ENCODE results near the gene NLRP3.
"Not testable (repeated sequence)": the region's sequence is repeated elsewhere in the genome, so short reads cannot be mapped to it uniquely, and the experiment has no call there.

The NLRP3 gene

DNA sequence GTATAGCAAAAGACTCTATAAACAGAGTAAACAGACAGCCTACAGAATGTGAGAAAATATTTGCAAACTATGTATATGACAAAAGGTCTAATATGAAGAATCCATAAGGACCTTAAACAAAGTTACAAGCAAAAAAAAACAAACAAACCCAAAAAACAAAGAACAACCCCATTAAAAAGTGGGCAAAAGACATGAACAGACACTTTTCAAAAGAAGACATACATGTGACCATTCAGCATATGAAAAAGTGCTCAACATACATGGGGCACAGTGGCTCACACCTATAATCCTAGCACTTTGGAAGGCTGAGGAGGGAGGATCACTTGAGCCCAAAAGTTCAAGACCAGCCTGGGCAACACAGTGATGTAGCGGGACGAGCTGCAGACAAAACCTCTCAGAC, 59.8 kb downstream of the NLRP3 start:
- no peak for DNase-seq (ENCODE audit: low read depth, low spot score)
- in situ Hi-C loops (cut with HindIII; ENCODE audit: low sequenced_read_pairs): no loop called here
- TF ChIP-seq, protein P1, sequence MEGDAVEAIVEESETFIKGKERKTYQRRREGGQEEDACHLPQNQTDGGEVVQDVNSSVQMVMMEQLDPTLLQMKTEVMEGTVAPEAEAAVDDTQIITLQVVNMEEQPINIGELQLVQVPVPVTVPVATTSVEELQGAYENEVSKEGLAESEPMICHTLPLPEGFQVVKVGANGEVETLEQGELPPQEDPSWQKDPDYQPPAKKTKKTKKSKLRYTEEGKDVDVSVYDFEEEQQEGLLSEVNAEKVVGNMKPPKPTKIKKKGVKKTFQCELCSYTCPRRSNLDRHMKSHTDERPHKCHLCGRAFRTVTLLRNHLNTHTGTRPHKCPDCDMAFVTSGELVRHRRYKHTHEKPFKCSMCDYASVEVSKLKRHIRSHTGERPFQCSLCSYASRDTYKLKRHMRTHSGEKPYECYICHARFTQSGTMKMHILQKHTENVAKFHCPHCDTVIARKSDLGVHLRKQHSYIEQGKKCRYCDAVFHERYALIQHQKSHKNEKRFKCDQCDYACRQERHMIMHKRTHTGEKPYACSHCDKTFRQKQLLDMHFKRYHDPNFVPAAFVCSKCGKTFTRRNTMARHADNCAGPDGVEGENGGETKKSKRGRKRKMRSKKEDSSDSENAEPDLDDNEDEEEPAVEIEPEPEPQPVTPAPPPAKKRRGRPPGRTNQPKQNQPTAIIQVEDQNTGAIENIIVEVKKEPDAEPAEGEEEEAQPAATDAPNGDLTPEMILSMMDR (IDR thresholded peaks at IDR 0.05; ENCODE audit: low read depth, low read length): no peak
- H3K4me3 ChIP-seq (ENCODE audit: low read depth, low read length): no peak overlapping the region

DNA sequence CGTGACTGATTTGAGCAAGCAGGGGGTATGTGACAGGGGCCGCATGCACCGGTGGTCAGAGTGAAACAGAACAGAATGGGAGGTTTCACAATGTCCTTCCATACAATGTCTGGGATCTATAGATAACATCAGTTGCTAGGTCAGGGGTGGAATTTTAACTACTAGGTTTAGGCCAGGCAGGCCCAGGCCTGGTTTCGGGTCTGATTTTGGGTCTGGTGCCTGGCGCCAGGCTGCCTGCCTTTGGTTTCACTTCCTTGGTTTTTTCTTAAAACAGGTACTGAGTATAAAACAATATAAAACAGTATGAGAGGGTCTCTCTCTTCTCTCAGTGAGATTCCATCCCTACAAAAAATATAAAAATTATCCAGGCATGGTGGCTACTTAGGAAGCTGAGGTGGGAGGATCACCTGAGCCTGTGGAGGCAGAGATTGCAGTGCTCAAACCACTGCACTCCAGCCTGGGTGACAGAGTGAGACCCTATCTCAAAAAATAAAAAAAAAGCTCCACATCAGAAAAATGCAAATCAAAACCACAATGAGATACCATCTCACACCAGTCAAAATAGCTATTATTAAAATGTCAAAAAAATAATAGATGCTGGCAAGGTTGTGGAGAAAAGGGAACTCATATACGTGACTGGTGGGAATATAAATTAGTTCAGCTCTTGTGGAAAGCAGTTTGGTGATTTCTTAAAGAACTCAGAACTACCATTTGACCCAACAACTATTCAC, 60.5 kb downstream of the NLRP3 start:
- H3K4me3 ChIP-seq (ENCODE audit: low read depth, low read length); in situ Hi-C loops (cut with HindIII; ENCODE audit: low sequenced_read_pairs); DNase-seq (ENCODE audit: low read depth, low spot score): not testable (repeated sequence)

DNA sequence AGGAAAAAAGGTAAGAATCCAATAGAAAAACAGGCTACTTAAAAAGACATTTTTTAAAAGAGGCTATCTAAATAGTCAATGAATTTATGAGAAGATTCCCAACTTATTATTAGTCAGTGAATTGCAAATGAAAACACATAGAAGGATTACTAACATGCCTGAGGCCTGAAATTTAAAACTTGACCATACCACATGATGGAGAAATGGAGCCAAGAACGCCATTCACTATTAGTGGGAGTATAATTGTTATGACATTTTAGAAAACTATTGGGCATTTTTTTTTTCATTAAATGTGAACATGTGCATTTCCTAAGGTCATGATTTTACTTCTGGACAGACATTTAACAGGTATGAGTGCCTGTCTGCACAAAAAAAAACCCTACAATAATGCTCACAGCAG, 66.8 kb downstream of the NLRP3 start:
- H3K4me3 ChIP-seq (ENCODE audit: low read depth, low read length): no peak overlapping the region
- in situ Hi-C loops (cut with HindIII; ENCODE audit: low sequenced_read_pairs): no loop called here
- DNase-seq (ENCODE audit: low read depth, low spot score): no peak
- TF ChIP-seq, protein P1 (IDR thresholded peaks at IDR 0.05; ENCODE audit: low read depth, low read length): no peak

DNA sequence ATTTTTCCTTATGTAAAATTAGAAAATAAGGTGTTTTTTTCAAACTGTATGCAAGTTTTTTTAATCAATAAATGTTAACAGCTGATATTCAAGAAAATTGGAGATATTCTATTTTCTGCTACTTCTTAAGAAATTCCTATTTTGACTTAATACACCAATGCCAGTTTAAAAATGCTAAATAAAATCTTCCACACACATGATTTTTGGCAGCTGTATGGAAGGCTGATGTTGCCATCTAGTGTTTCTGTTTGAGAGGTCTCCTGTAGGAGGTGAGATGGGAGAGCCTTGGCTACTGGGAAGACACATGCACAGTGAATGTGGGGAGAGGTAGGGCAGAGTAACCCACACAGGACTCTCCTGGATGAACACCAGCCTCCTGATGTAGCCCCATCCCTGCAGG, 71.1 kb downstream of the NLRP3 start:
- in situ Hi-C loops (cut with HindIII; ENCODE audit: low sequenced_read_pairs): no loop called here
- TF ChIP-seq, protein P1 (IDR thresholded peaks at IDR 0.05; ENCODE audit: low read depth, low read length): no peak
- no peak overlapping the region for H3K4me3 ChIP-seq (ENCODE audit: low read depth, low read length)
- DNase-seq (ENCODE audit: low read depth, low spot score): peak; percentile 10

DNA sequence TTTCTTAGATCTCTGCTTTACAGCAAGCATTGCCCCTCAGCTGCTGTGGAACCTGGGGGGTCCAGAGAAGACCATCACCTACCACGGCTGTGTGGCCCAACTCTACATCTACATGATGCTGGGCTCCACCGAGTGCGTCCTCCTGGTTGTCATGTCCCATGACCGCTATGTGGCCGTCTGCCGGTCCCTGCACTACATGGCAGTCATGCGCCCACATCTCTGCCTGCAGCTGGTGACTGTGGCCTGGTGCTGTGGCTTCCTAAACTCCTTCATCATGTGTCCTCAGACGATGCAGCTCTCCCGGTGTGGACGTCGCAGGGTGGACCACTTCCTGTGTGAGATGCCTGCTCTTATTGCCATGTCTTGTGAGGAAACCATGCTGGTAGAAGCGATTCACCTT, 75.4 kb downstream of the NLRP3 start:
- no peak for DNase-seq (ENCODE audit: low read depth, low spot score)
- in situ Hi-C loops (cut with HindIII; ENCODE audit: low sequenced_read_pairs): no loop called here
- no peak overlapping the region for H3K4me3 ChIP-seq (ENCODE audit: low read depth, low read length)
- TF ChIP-seq, protein P1 (IDR thresholded peaks at IDR 0.05; ENCODE audit: low read depth, low read length): no peak

DNA sequence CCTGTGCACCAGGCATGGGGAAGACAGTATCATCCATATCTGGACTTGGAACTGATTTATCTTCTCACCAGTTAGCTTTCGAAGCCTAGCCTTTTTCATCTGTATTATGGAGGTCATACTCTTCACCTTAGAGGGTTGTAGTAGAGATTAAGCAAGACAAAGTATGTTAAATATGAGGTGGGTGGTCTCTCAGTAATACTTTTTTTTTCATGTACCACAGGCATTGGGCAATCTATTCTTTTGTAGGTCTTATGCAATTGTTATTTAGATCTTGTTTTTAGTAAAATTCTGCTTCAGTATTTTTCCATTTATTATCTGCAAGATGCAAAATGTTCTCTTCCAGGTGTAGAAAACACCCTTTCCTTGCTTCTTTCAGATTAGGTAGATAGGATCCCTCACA, 77.1 kb downstream of the NLRP3 start:
- no peak for DNase-seq (ENCODE audit: low read depth, low spot score)
- H3K4me3 ChIP-seq (ENCODE audit: low read depth, low read length): no peak overlapping the region
- in situ Hi-C loops (cut with HindIII; ENCODE audit: low sequenced_read_pairs): no loop called here
- TF ChIP-seq, protein P1 (IDR thresholded peaks at IDR 0.05; ENCODE audit: low read depth, low read length): no peak

DNA sequence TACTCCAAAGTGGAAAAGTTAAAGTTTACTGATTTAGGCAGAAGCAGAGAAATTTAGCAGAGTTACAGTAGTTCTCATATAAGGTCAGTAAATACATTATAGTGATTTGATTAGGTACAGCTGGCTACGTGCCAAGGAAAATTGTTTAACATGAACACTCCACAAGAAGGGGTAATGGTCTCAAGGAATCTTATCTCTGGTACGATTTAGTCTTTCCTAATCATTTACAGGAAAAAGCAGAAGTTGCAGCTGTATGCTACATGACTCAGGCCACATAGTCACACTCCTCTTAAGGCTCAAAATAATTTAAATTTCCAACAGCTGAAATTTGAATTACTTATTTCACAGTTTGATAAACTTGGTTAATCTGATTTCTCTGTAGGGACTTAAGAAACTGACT, 78.8 kb downstream of the NLRP3 start:
- in situ Hi-C loops (cut with HindIII; ENCODE audit: low sequenced_read_pairs): no loop called here
- TF ChIP-seq, protein P1 (IDR thresholded peaks at IDR 0.05; ENCODE audit: low read depth, low read length): no peak
- no peak overlapping the region for H3K4me3 ChIP-seq (ENCODE audit: low read depth, low read length)
- DNase-seq (ENCODE audit: low read depth, low spot score): no peak
